DOHH2 (cell line): ENCODE measurements around the gene PHF24.
A peak's percentile ranks its signal among the peaks of the same experiment; 100 is the strongest.
"Not testable (repeated sequence)": the region's sequence is repeated elsewhere in the genome, so short reads cannot be mapped to it uniquely, and the experiment has no call there.

ENCODE experiments used
- H3F3A ChIP-seq: fragments of 200-600 bp; sonication (generic), shearing (Covaris generic); 2 replicates; pipeline ENCODE4 v1.6.0; 2016; ENCODE audit warnings: antibody characterized with exemption, mild to moderate bottlenecking; ENCODE audit not compliant: control insufficient read depth, insufficient read depth
- H3K27ac ChIP-seq: fragments of 200-600 bp; sonication (generic); 2 replicates; pipeline ENCODE4 v1.5.1; 2014; ENCODE audit warnings: low read depth, mild to moderate bottlenecking, low read length, moderate library complexity
- H3K27me3 ChIP-seq: fragments of 200-600 bp; sonication (generic); 2 replicates; pipeline ENCODE4 v1.6.1; 2014; ENCODE audit warnings: mild to moderate bottlenecking, low read length, mixed read lengths; ENCODE audit not compliant: control insufficient read depth
- H3K36me3 ChIP-seq: fragments of 200-600 bp; sonication (generic); 2 replicates; pipeline ENCODE4 v1.6.1; 2014; ENCODE audit warnings: mild to moderate bottlenecking, low read length, moderate library complexity, mixed read lengths; ENCODE audit not compliant: control insufficient read depth
- H3K4me1 ChIP-seq: fragments of 200-600 bp; sonication (generic); 2 replicates; pipeline ENCODE4 v1.6.1; 2014; ENCODE audit warnings: mild to moderate bottlenecking, low read length, mixed read lengths; ENCODE audit not compliant: control insufficient read depth
- H3K4me2 ChIP-seq: fragments of 200-600 bp; sonication (generic); 2 replicates; pipeline ENCODE4 v1.6.0; 2014; ENCODE audit warnings: mild to moderate bottlenecking, low read length, moderate library complexity
- H3K4me3 ChIP-seq: fragments of 200-600 bp; sonication (generic); 2 replicates; pipeline ENCODE4 v1.5.1; 2014; ENCODE audit warnings: mild to moderate bottlenecking, low read length, mixed read lengths
- H3K79me2 ChIP-seq: fragments of 200-600 bp; sonication (generic); 2 replicates; pipeline ENCODE4 v1.6.1; 2014; ENCODE audit warnings: mild to moderate bottlenecking, low read length, mixed read lengths; ENCODE audit not compliant: control insufficient read depth
- H3K9me2 ChIP-seq: fragments of 200-600 bp; sonication (generic); replicated peaks from 2 replicates; pipeline ENCODE4 v1.6.1; 2014; ENCODE audit warnings: mild to moderate bottlenecking, low read length, mixed read lengths; ENCODE audit not compliant: control insufficient read depth
- H3K9me3 ChIP-seq: fragments of 200-600 bp; sonication (generic); 2 replicates; pipeline ENCODE4 v1.6.1; 2014; ENCODE audit warnings: antibody characterized with exemption, low read length, mixed read lengths; ENCODE audit not compliant: control insufficient read depth, insufficient read depth
- H4K20me1 ChIP-seq: fragments of 200-600 bp; sonication (generic); 2 replicates; pipeline ENCODE4 v1.6.0; 2014; ENCODE audit warnings: low read depth, mild to moderate bottlenecking, antibody characterized with exemption, low read length, moderate library complexity; ENCODE audit not compliant: control insufficient read depth, insufficient read depth
- CTCF ChIP-seq: fragments of 200-600 bp; sonication (generic); IDR thresholded peaks from one replicate; pipeline ENCODE4 v1.5.1; 2014; ENCODE audit warnings: antibody characterized with exemption, mild to moderate bottlenecking, low read depth, low read length; ENCODE audit not compliant: poor library complexity, severe bottlenecking
- EZH2phosphoT487 ChIP-seq: fragments of 200-600 bp; sonication (generic); IDR thresholded peaks from 2 replicates; pipeline ENCODE4 v1.6.1; 2017; ENCODE audit warnings: borderline replicate concordance, mild to moderate bottlenecking, antibody characterized with exemption, low read length, moderate library complexity, mixed read lengths

Gene PHF24

DNA sequence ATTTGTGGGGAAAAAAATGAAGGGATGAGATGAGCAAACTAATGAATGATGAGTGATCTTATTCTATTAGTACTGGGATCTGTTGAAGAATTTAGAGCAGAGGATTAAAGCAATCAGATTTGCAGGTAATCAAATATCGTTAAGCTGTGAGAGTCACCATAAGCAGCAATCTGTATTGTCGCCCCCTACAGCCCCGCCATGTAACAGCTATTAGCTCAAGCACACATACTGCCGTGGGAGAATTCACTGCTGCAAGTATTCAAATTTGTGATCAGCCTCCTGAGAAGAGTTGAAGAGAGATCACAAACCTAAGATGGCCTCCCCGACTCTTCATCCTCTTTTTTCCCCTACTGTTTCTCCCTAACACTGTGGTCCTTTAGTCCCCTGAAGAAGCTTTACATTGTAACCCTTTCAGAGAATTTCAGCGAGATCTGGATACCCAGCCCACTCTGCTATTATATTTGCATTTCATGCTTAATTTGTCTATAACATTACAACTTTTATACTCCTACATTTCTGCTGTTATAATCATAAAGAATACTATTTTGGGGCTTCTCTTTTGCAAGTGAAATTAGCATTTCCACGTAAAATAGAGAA, 28.5 kb upstream of the PHF24 start:
- Histone ChIP-seq H3K4me1 (no peaks in the 10 kb centered on the region), H3K27ac (no peak overlapping the region), H3F3A (no peaks in the 10 kb centered on the region), H3K36me3 (no peaks in the 10 kb centered on the region), H3K9me3 (no peaks in the 10 kb centered on the region; the same call in 1 of the 2 replicates), H3K4me2 (no peak overlapping the region), H3K79me2 (no peaks in the 10 kb centered on the region), H3K9me2 (no peaks in the 10 kb centered on the region), H4K20me1 (no peaks in the 10 kb centered on the region), H3K4me3 (no peak overlapping the region), H3K27me3 (peaks cover 8% of the 10 kb centered on the region; the same call in 1 of the 2 replicates)
- TF ChIP-seq EZH2phosphoT487 (no peak), CTCF (peak; percentile 77)

DNA sequence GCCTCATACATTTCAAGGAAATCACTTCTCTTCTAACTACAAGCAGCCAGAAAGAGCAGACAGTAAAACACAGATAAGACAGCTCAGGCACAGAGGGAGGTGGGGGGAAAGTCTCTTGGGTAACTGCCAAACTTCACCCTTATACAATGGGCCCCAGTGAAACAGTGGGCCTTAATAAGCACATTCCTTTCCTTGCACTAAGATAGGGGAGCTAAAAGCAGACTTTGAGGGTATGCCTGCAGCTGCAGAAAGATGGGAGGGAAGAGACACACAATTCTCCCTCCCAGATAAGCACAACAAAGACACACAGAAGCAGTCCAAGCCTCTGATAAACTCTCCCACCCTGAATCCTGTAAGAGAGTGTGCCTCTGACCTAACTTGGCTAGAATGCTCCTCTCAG, 18.1 kb upstream of the PHF24 start:
- not testable (repeated sequence) for H3K4me2 ChIP-seq, H3K27ac ChIP-seq, H3K27me3 ChIP-seq, H3K4me3 ChIP-seq, H3K79me2 ChIP-seq, H4K20me1 ChIP-seq, H3F3A ChIP-seq, H3K4me1 ChIP-seq, H3K36me3 ChIP-seq, H3K9me2 ChIP-seq, H3K9me3 ChIP-seq

DNA sequence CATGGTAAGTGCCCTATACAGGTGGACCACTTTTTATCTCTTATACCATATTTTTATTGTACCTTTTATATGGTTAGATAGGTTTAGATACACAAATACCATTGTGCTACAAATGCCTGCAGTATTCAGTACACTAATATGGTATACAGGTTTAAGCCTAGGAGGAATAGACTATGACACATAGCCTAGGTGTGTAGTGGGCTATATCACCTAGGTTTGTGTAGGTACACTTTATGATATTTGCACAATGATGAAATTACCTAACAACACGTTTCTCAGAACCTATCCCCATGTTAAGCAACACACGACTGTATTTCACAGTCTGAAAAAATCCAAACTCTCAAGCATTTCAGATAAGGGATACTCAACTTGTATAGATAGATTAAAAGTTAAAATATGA, 9.6 kb upstream of the PHF24 start:
- H3K79me2 ChIP-seq: no peaks in the 10 kb centered on the region
- H3K4me2 ChIP-seq: no peak overlapping the region
- no peak overlapping the region for H3K4me3 ChIP-seq
- no peaks in the 10 kb centered on the region for H3K9me2 ChIP-seq
- TF ChIP-seq CTCF (no peak), EZH2phosphoT487 (no peak)
- no peaks in the 10 kb centered on the region for H4K20me1 ChIP-seq
- H3K27me3 ChIP-seq: peaks cover 7% of the 10 kb centered on the region; the same call in 1 of the 2 replicates
- H3F3A ChIP-seq: no peaks in the 10 kb centered on the region
- no peaks in the 10 kb centered on the region for H3K36me3 ChIP-seq
- no peak overlapping the region for H3K27ac ChIP-seq
- no peaks in the 10 kb centered on the region for H3K9me3 ChIP-seq
- no peaks in the 10 kb centered on the region for H3K4me1 ChIP-seq

GRCh38 chr9:34954225-34954624, 3.9 kb upstream of the PHF24 start:
- no peaks in the 10 kb centered on the region for H3K9me3 ChIP-seq
- H3K4me3 ChIP-seq: no peak overlapping the region
- peaks cover 39% of the 10 kb centered on the region for H3K27me3 ChIP-seq
- no peaks in the 10 kb centered on the region for H3K4me1 ChIP-seq
- no peaks in the 10 kb centered on the region for H4K20me1 ChIP-seq
- no peak overlapping the region for H3K4me2 ChIP-seq
- H3K36me3 ChIP-seq: no peaks in the 10 kb centered on the region
- TF ChIP-seq CTCF: no peak
- no peak for TF ChIP-seq EZH2phosphoT487
- H3K79me2 ChIP-seq: no peaks in the 10 kb centered on the region
- H3K9me2 ChIP-seq: no peaks in the 10 kb centered on the region
- no peaks in the 10 kb centered on the region for H3F3A ChIP-seq
- H3K27ac ChIP-seq: no peak overlapping the region

DNA sequence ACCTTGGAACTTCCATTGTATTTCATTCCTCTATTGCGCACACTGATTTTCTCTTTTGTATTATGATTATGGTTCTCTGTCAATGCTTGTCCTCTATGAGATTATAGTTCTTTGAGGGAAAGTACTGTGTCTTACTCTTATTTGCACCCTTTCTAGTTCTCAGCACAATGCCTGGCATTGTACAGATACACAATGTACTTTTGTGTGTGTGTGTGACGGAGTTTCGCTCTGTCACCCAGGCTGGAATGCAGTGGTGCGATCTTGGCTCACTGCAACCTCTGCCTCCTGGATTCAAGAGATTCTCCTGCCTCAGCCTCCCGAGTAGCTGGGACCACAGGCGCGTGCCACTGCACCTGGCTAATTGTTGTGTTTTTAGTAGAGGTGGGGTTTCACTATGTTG, 2.0 kb upstream of the PHF24 start:
- not testable (repeated sequence) for H3K79me2 ChIP-seq, H3K4me2 ChIP-seq, H3K4me3 ChIP-seq, H3K36me3 ChIP-seq, H4K20me1 ChIP-seq, H3K4me1 ChIP-seq, H3K9me2 ChIP-seq, H3F3A ChIP-seq, H3K9me3 ChIP-seq, H3K27ac ChIP-seq
- H3K27me3 ChIP-seq: peaks cover 57% of the 10 kb centered on the region
